Adrenal gland (tissue), 5 donors: Measurements from ENCODE around the gene SLF2.

Experiments
- POLR2A ChIP-seq, 2 donors: fragments of 450-650 bp; IDR thresholded peaks; one replicate each; pipeline ENCODE4 v1.6.1; 2017; ENCODE audit warnings: antibody characterized with exemption in 2 of 2, mild to moderate bottlenecking in 2 of 2, moderate library complexity in 1 of 2
- TF ChIP-seq, protein P1 (sequence below), 6 experiments: fragments of 450-650 bp in 4 of 6; fragments of 200-600 bp in 2 of 6; sonication (generic) in 1 of 6; IDR thresholded peaks; 1 replicate in 5 of 6; 2 replicates in 1 of 6; pipeline versions ENCODE4 v1.5.1 to v1.8.0; 2016 to 2021; ENCODE audit warnings: antibody characterized with exemption in 6 of 6, mild to moderate bottlenecking in 2 of 6, moderate library complexity in 1 of 6
- donor health status: DM: no; HTN: no; CAD: no.

DNA sequence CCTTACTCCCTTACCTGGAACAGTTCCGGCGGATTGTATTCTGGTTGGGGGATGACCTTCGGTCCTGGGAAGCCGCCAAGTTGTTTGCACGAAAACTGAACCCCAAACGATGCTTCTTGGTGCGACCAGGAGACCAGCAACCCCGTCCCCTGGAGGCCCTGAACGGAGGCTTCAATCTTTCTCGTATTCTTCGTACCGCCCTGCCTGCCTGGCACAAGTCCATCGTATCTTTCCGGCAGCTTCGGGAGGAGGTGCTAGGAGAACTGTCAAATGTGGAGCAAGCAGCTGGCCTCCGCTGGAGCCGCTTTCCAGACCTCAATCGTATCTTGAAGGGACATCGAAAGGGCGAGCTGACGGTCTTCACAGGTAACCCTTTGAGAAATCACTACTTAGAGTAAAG, 76.3 kb downstream of the SLF2 start:
- TF ChIP-seq POLR2A (IDR thresholded peaks at IDR 0.05) = no peak
- TF ChIP-seq, protein P1, sequence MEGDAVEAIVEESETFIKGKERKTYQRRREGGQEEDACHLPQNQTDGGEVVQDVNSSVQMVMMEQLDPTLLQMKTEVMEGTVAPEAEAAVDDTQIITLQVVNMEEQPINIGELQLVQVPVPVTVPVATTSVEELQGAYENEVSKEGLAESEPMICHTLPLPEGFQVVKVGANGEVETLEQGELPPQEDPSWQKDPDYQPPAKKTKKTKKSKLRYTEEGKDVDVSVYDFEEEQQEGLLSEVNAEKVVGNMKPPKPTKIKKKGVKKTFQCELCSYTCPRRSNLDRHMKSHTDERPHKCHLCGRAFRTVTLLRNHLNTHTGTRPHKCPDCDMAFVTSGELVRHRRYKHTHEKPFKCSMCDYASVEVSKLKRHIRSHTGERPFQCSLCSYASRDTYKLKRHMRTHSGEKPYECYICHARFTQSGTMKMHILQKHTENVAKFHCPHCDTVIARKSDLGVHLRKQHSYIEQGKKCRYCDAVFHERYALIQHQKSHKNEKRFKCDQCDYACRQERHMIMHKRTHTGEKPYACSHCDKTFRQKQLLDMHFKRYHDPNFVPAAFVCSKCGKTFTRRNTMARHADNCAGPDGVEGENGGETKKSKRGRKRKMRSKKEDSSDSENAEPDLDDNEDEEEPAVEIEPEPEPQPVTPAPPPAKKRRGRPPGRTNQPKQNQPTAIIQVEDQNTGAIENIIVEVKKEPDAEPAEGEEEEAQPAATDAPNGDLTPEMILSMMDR (IDR thresholded peaks at IDR 0.05) = no peak
